Naive thymus-derived CD4-positive, alpha-beta T cell (primary cell): ENCODE data around the gene C1QTNF7. TPM values are rescaled to one million over a fixed set of nuclear protein-coding genes. Genes with fewer than 3 reads are reported as not detected.

Source experiments
- ATAC-seq: fragments of 150-1000 bp; cut with Tn5 transposase; 2 replicates; pipeline ENCODE4 v1.10.0; 2021; ENCODE audit warnings: mild to moderate bottlenecking, moderate library complexity
- CTCF ChIA-PET: fragments of 350-600 bp; sonication (Branson Sonifier 250); formaldehyde crosslinking; loops from one replicate; lab custom pipeline; 2021; ENCODE audit warnings: antibody characterized with exemption; lab: Charles Lee
- POLR2A ChIA-PET: fragments of 350-600 bp; sonication (Branson Sonifier 250); formaldehyde crosslinking; loops from one replicate; lab custom pipeline; 2021; ENCODE audit warnings: antibody characterized with exemption, inconsistent platforms; lab: Charles Lee
- DNase-seq, 9 donors: peaks; one replicate each; pipeline versions ENCODE4 v3.0.0 to v3.0.0-alpha.2; 2020 to 2022; ENCODE audit warnings: mixed read lengths in 1 of 9
- H3K27ac ChIP-seq: one replicate; pipeline ENCODE4 v1.7.0; 2013; ENCODE audit warnings: mild to moderate bottlenecking, low read depth, low read length, moderate library complexity
- H3K27me3 ChIP-seq, 2 donors: one replicate each; pipeline ENCODE4 v1.7.0; 2013; ENCODE audit warnings: low read length in 2 of 2, mild to moderate bottlenecking in 2 of 2, moderate library complexity in 2 of 2; ENCODE audit not compliant: control insufficient read depth in 2 of 2, insufficient read depth in 2 of 2
- H3K36me3 ChIP-seq, 3 experiments: 1 replicate in 2 of 3; 2 replicates in 1 of 3; pipeline ENCODE4 v1.7.0; 2013; ENCODE audit warnings: low read length in 3 of 3, mild to moderate bottlenecking in 3 of 3, moderate library complexity in 1 of 3; ENCODE audit not compliant: insufficient read depth in 3 of 3, control insufficient read depth in 2 of 3
- H3K4me1 ChIP-seq, 2 donors: one replicate each; pipeline ENCODE4 v1.7.0; 2013; ENCODE audit warnings: low read length in 2 of 2, mild to moderate bottlenecking in 2 of 2, moderate library complexity in 1 of 2; ENCODE audit not compliant: control insufficient read depth in 2 of 2, insufficient read depth in 2 of 2
- H3K4me3 ChIP-seq: 2 replicates; pipeline ENCODE4 v1.7.0; 2013; ENCODE audit warnings: mild to moderate bottlenecking, low read length
- H3K9me3 ChIP-seq, 3 experiments: 1 replicate in 2 of 3; 2 replicates in 1 of 3; pipeline ENCODE4 v1.7.0; 2013; ENCODE audit warnings: low read length in 3 of 3; ENCODE audit not compliant: control insufficient read depth in 2 of 3
- H3K27ac Mint-ChIP-seq, 9 donors: one replicate each; pipeline ENCODE4 v1.8.0; 2020 to 2022; ENCODE audit warnings: mixed read lengths in 9 of 9, mild to moderate bottlenecking in 8 of 9, moderate library complexity in 5 of 9, inconsistent platforms in 2 of 9
- H3K27me3 Mint-ChIP-seq, 5 donors: one replicate each; pipeline ENCODE4 v1.8.0; 2021 to 2022; ENCODE audit warnings: mixed read lengths in 5 of 5, mild to moderate bottlenecking in 1 of 5
- H3K36me3 Mint-ChIP-seq, 5 donors: one replicate each; pipeline ENCODE4 v1.8.0; 2020 to 2022; ENCODE audit warnings: mixed read lengths in 5 of 5, mild to moderate bottlenecking in 3 of 5, inconsistent platforms in 1 of 5
- H3K4me1 Mint-ChIP-seq, 7 donors: one replicate each; pipeline ENCODE4 v1.8.0; 2020 to 2022; ENCODE audit warnings: mixed read lengths in 7 of 7, mild to moderate bottlenecking in 3 of 7, inconsistent platforms in 1 of 7
- H3K4me3 Mint-ChIP-seq, 10 donors: one replicate each; pipeline ENCODE4 v1.8.0; 2020 to 2022; ENCODE audit warnings: mild to moderate bottlenecking in 10 of 10, mixed read lengths in 10 of 10, moderate library complexity in 6 of 10, inconsistent platforms in 2 of 10
- H3K9me3 Mint-ChIP-seq, 11 donors: one replicate each; pipeline ENCODE4 v1.8.0; 2020 to 2022; ENCODE audit warnings: mixed read lengths in 11 of 11, mild to moderate bottlenecking in 4 of 11, inconsistent platforms in 1 of 11, moderate library complexity in 1 of 11
- intact Hi-C, 2 donors: fragments of 100-400 bp; cut with micrococcal nuclease; formaldehyde crosslinking; loops; one replicate each; pipeline ENCODE4 v1.15.1; 2023
- polyA plus RNA-seq, 2 donors: library from polyadenylated mRNA; unstranded; fragments of 300-500 nt; fragmentation: Illumina TruSeq; gene quantifications; one replicate each; pipeline ENCODE4 v1.2.3, GENCODE V29; 2021
- total RNA-seq, 6 experiments: library from RNA in 5 of 6; stranded (reverse) in 5 of 6; gene quantifications; 1 replicate in 5 of 6; 2 replicates in 1 of 6; pipeline ENCODE4 v1.2.3 and lab custom pipeline; 2021 to 2026

C1QTNF7 gene
- total and polyA plus RNA-seq, 7 experiments from 2014 or later = 0.27 TPM; not detected in 6

DNA sequence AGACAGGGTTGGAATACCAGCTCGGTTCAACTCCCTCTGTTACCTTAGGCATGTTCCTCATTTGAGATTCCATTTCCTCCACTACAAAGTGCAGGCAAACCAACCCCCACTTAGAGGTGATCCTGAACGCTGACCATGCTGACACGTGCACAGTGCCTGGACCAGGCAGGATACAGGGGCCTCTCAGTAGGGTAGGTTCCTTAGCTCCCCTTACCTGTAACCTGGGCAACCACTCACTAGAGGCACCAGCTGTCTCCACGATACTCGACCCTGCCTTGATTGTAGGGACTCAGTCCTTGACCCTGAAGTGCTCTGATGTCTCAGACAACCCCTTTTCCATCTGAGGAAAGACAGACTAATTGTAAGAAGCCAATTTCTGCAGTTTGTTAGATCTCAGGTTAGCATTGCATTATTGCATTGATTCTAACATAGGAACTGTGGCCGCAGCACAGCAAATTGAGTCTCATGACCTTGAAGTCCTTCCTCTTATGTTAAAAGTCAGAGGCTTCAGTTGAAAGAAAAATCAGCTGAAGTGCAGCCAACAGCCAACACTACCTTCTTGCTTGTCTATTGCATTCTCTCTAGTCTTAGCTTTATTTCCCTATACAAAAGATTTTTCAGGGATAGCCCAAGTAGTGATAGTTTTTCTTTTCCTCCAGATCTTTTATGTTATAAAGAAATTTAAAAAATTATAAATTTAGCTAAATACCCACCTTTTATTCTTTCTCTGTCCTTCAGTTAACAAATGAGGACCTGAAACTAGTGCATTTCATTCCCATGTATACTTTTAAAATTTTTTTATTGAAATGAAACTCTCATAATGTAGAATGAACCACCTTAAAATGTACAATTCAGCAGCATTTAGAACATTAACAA lies 11.2 kb upstream of the C1QTNF7 start:
- Mint-ChIP-seq H3K36me3 (peaks cover 0 to 15% (median 7%) of the 10 kb centered on the region in 5 donors), H3K4me3 (no peak overlapping the region), H3K9me3 (peaks cover 0 to 11% (median 0%) of the 10 kb centered on the region in 11 donors), H3K4me1 (peaks cover 12 to 40% (median 35%) of the 10 kb centered on the region in 7 donors), H3K27ac (no peak overlapping the region), H3K27me3 (no peaks in the 10 kb centered on the region)
- ChIA-PET CTCF (interaction anchor here (0.7 kb wide), 1 partner anchor 271 kb away, joined by 4 read pairs; no protein-coding TSS in a partner anchor), POLR2A (interaction anchor here (1.0 to 1.2 kb wide), 2 partner anchors 8 to 17 kb away, joined by 3 to 4 read pairs; no protein-coding TSS in a partner anchor)
- Histone ChIP-seq H3K4me1 (peaks cover under 1 to 25% of the 10 kb centered on the region in 2 donors), H3K27me3 (no peaks in the 10 kb centered on the region), H3K36me3 (no peaks in the 10 kb centered on the region), H3K4me3 (no peak overlapping the region), H3K27ac (no peak overlapping the region), H3K9me3 (no peaks in the 10 kb centered on the region)
- ATAC-seq (no peak), DNase-seq (no peak)
- intact Hi-C loops = no loop called here

- no peaks in the 10 kb centered on the region for H3K9me3 ChIP-seq
- no peaks in the 10 kb centered on the region for H3K27me3 ChIP-seq
- no peak overlapping the region for H3K4me3 ChIP-seq
- Mint-ChIP-seq H3K4me3 (no peak overlapping the region), H3K36me3 (peaks cover 0 to 15% (median 7%) of the 10 kb centered on the region in 5 donors), H3K9me3 (peaks cover 0 to 11% (median 0%) of the 10 kb centered on the region in 11 donors), H3K27ac (no peak overlapping the region), H3K27me3 (no peaks in the 10 kb centered on the region), H3K4me1 (peaks cover 9 to 35% (median 29%) of the 10 kb centered on the region in 7 donors)
- POLR2A ChIA-PET = no interaction called here
- H3K36me3 ChIP-seq = no peaks in the 10 kb centered on the region
- CTCF ChIA-PET = no interaction called here
- no peak overlapping the region for H3K27ac ChIP-seq
- DNase-seq (no peak), ATAC-seq (no peak)
- intact Hi-C loops = no loop called here
- H3K4me1 ChIP-seq = peaks cover 0 to 20% of the 10 kb centered on the region in 2 donors
Observed at GRCh38 chr4:15417233-15417660, 10.6 kb upstream of the C1QTNF7 start.

- peaks cover 0 to 15% (median 7%) of the 10 kb centered on the region in 5 donors for H3K36me3 Mint-ChIP-seq
- peaks cover 0 to 8% (median 0%) of the 10 kb centered on the region in 11 donors for H3K9me3 Mint-ChIP-seq
- Histone ChIP-seq H3K36me3 (no peaks in the 10 kb centered on the region), H3K27me3 (no peaks in the 10 kb centered on the region), H3K27ac (no peak overlapping the region), H3K4me3 (no peak overlapping the region), H3K9me3 (no peaks in the 10 kb centered on the region), H3K4me1 (peaks cover 0 to 6% of the 10 kb centered on the region in 2 donors)
- H3K27me3 Mint-ChIP-seq = no peaks in the 10 kb centered on the region
- ChIA-PET CTCF (no interaction called here), POLR2A (no interaction called here)
- H3K4me3 Mint-ChIP-seq = no peak overlapping the region
- no peak for ATAC-seq
- no peak for DNase-seq
- H3K27ac Mint-ChIP-seq = no peak overlapping the region
- H3K4me1 Mint-ChIP-seq = peaks cover 7 to 27% (median 17%) of the 10 kb centered on the region in 7 donors
- intact Hi-C loops = no loop called here
Observed at GRCh38 chr4:15418956-15419355, 8.9 kb upstream of the C1QTNF7 start.

DNA sequence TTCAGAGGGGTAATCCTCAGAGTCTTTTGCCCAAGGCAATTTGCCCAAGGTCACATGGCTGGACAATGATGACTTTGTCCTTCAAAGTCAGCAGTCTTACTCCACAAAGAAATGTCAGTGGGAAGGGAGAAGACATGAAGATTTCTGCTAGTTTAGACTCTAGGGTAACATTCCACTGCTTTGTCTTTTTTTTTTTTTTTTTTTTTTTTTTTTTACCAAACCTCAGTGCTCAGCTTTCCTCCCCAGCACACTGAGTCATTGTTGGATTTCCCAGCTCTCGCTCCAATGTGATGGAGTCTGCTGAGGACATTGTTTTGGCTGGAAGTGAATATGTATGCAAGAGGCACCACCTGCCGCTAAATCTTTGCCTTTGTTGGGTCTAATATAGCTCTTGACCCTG lies 7.2 kb upstream of the C1QTNF7 start:
- no peak for ATAC-seq
- intact Hi-C loops = no loop called here
- CTCF ChIA-PET = no interaction called here

DNA sequence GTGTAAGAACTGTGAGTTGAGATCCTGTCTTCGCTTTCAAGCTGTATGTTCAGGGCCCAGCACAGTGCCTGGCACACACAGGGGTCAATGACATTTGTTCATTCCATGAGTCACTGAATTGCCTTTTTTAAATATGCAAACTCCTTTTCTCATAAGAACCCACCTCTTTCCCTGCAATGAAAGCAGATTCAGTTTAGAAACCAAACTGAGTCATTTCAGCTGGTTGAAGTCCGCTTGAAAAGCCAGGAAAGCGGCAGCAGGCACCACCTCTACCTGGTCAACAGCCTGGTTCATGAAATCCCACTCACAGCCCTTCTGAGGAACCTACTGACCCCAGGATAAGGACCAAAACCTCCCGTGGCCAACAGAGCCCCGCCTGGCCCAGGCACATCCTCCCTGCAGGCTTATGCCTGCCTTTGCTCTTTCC lies 4.5 kb upstream of the C1QTNF7 start:
- Mint-ChIP-seq H3K4me1 (peaks cover 4 to 24% (median 16%) of the 10 kb centered on the region in 7 donors), H3K4me3 (no peak overlapping the region), H3K36me3 (peaks cover 0 to 6% (median 1%) of the 10 kb centered on the region in 5 donors), H3K27ac (peak overlapping the region in 2 of 9 donors; percentile 30 to 79), H3K27me3 (no peaks in the 10 kb centered on the region), H3K9me3 (peaks cover 0 to 2% (median 0%) of the 10 kb centered on the region in 11 donors)
- no peak overlapping the region for H3K4me3 ChIP-seq
- no peaks in the 10 kb centered on the region for H3K36me3 ChIP-seq
- no peaks in the 10 kb centered on the region for H3K9me3 ChIP-seq
- H3K27me3 ChIP-seq = no peaks in the 10 kb centered on the region
- no peak overlapping the region for H3K27ac ChIP-seq
- ChIA-PET POLR2A (no interaction called here), CTCF (interaction anchor here (0.6 kb wide), 1 partner anchor 14 kb away, joined by 3 read pairs; no protein-coding TSS in a partner anchor)
- intact Hi-C loops = no loop called here
- no peak for ATAC-seq
- DNase-seq = no peak
- no peaks in the 10 kb centered on the region for H3K4me1 ChIP-seq

More for the DNA sequence above, 7.2 kb upstream of the C1QTNF7 start:
- no peak overlapping the region for H3K4me3 ChIP-seq
- DNase-seq = no peak
- POLR2A ChIA-PET = no interaction called here
- peaks cover 0 to 12% (median 7%) of the 10 kb centered on the region in 5 donors for H3K36me3 Mint-ChIP-seq
- no peak overlapping the region for H3K27ac Mint-ChIP-seq
- H3K4me3 Mint-ChIP-seq = no peak overlapping the region
- H3K27me3 Mint-ChIP-seq = no peaks in the 10 kb centered on the region
- H3K36me3 ChIP-seq = no peaks in the 10 kb centered on the region
- peaks cover 0 to 8% (median 0%) of the 10 kb centered on the region in 11 donors for H3K9me3 Mint-ChIP-seq
- H3K9me3 ChIP-seq = no peaks in the 10 kb centered on the region
- peaks cover 4 to 28% (median 16%) of the 10 kb centered on the region in 7 donors for H3K4me1 Mint-ChIP-seq
- H3K27me3 ChIP-seq = no peaks in the 10 kb centered on the region
- H3K4me1 ChIP-seq = no peaks in the 10 kb centered on the region
- H3K27ac ChIP-seq = no peak overlapping the region

DNA sequence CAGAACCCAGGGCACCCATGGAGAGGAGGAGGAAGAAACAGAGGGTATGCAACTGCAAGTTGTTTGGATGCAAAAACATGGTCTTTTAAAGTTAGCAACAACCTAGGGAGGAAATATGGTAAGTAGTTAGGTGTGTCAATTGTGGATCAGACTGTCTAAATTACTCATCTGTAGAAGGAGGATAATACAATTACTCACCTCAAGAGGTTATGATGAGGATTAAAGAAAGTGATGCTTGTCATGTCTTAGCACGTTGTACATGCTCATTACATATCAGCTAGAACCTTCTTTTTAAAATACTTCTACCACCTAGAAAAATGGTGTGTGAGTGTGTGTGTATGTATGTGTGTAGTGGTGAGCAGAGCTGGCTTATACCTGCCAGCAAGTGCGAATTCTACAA lies 2.3 kb upstream of the C1QTNF7 start:
- POLR2A ChIA-PET = interaction anchor here (0.6 kb wide), 1 partner anchor 1972 kb away, joined by 3 read pairs; no protein-coding TSS in a partner anchor
- CTCF ChIA-PET = interaction anchor here (1.4 kb wide), 1 partner anchor 12 kb away, joined by 3 read pairs; no protein-coding TSS in a partner anchor
- H3K36me3 Mint-ChIP-seq = peaks cover 0 to 1% (median 0%) of the 10 kb centered on the region in 5 donors
- H3K4me3 ChIP-seq = no peak overlapping the region
- no peak for ATAC-seq
- peak overlapping the region in 1 of 9 donors; percentile 22 for H3K27ac Mint-ChIP-seq
- H3K9me3 ChIP-seq = no peaks in the 10 kb centered on the region
- H3K4me1 Mint-ChIP-seq = peaks cover 4 to 24% (median 16%) of the 10 kb centered on the region in 7 donors
- intact Hi-C loops = no loop called here
- H3K4me3 Mint-ChIP-seq = no peak overlapping the region
- no peaks in the 10 kb centered on the region for H3K27me3 ChIP-seq
- no peak overlapping the region for H3K27ac ChIP-seq
- H3K36me3 ChIP-seq = no peaks in the 10 kb centered on the region
- no peaks in the 10 kb centered on the region for H3K4me1 ChIP-seq
- H3K27me3 Mint-ChIP-seq = no peaks in the 10 kb centered on the region
- no peaks in the 10 kb centered on the region for H3K9me3 Mint-ChIP-seq
- DNase-seq = no peak
